GM18870 (cell line): ENCODE results near the gene TLE4.

Experiments used
- ATAC-seq: cut with Tn5 transposase; IDR thresholded peaks from one replicate; pipeline ENCODE4 v1.9.1; 2021; ENCODE audit warnings: moderate library complexity; ENCODE audit not compliant: unreplicated experiment

The TLE4 gene

DNA sequence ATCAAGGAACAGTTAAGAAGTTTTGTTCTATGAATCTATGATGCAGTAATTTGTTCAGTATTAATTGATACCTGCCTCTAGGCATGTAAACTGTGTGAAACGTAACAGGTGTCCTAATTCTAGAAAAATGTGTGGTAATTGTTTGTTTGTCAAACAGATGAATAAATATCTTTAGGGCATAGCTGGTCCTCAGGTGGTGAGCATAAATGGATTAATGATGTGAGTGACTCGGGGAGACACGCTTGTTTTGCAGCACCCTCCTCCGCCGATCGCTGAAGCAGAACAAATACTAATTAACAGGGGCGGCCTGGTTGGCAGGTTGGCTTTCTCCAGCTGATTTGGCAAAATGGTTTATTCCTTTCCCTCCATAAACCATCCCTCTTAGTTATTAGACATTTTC, 88.8 kb downstream of the TLE4 start:
- no peak for ATAC-seq

DNA sequence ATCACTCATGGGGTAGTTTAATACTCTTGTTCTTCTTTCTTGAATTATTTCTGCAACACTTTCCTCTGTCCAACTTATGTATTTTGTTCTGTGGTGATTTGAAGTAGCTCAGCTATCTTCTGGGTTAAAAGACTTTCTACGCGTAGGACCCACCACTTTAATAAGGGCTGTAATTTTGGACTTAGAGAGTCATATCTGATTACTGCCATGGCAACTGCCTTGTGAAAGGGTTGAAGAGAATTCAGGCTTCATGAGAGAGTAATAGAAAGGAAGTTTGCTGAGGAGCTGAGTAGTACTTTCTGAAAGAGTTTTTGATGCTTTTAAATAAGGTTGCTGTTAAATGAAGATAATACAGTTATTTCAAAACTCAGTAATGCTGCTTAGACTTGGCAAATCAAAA, 89.5 kb downstream of the TLE4 start:
- no peak for ATAC-seq

DNA sequence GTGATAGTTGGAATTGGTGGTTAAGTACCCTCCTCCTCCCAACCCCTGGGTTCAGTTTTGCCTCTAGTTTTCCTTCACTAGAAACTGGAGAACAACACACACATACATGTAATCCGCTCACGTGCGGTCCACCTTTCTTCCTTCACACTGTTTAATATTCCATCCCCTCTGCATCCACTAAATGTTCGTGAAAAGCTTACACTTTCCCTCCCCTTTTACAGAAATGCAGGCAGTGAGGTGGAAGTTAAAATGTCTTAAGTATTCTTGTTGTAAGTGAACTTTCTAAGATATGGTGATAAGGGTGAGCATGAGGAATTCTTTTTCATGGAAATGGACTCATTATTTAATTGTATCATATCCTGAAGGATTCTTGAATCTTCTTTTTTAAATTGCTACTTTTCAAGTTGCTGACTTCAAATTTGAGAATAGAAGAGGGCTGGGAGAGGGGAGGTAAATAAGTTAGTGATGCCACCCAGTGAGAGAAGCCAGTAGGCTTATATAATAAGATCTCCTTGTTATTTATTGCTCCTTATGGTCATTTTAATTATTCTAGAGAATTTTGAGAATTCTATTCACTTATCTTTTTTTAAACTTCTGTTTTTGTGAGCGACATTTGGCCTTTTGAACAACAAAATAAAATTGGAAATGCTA, 90.2 kb downstream of the TLE4 start:
- no peak for ATAC-seq

DNA sequence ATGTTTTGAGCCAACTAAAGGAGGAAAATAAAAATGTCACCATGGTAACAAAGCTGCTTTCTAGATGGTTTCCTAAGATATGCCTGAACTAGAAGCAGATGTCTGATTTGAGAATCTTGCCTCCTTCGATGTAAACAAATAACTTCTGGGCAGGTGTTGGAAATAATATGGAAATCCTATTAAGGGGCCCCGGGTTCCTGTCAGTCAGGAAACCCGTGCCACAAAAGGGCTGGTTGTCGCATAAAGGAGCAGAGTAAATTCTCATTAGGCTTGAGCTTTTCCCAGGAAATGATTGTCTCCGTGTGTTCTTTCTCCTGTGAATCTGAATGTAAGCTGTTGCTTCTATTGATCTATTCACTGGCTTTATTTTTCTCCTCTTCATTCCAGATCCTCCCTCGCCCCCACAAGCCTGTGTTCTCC, 90.8 kb downstream of the TLE4 start:
- ATAC-seq = no peak

DNA sequence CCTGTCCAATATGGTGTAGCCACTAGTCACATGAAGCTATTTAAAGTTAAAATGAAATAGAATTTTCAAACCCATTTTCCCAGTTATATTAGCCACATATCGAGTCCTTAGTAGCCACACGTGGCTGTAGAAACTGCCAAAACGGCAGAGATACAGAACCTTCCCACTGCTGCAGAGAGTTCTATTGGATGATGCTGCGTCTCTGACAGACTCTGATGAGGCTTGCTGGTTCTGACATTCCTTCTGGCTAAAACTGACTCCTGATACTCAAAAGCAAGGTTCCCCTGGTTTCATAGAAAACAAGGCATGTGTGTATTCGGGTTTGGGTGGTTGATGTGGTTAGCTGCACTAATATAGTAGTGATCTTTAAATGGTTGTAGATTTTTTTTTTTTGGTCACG, 91.5 kb downstream of the TLE4 start:
- ATAC-seq = no peak

DNA sequence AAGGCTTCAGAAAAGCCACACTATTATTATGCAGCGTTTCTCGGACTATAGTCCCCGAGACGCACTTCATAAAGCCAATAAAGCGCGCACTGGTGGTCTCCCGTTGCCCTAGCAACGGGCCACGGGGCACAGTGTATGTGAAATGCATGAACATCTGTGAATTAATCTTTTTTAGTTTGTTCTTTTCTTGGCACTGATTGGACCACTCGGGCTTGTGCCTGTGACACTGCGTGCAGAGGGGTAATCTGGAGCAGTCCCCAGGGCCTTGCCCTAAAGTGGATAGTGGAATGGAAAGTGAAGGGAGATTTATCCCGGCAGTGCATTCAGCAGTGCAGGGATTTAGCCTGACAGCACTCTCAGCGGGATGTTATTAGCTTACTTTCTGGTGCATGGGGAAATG, 92.1 kb downstream of the TLE4 start:
- no peak for ATAC-seq

DNA sequence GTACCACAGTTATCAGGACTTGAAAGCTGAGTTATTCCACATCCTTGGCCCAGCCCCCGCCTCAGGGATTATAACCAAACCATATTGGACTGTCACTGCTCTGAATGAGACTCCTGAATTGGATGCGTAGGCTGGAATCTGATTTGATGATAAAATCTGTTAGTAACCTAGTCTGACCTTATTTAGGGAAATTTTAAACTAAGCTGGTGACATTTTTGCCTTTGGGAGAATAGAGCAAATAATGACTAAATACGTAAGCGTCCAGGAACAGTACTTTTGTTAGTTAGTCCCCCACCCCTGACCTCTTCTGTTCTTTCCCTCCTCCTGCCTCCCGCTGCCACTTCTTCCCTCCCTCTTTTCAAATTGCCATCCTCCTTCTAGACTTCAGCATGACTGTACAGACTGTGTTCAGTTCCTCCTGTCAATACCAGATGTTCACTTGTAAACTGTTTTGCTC, 92.6 kb downstream of the TLE4 start:
- no peak for ATAC-seq

DNA sequence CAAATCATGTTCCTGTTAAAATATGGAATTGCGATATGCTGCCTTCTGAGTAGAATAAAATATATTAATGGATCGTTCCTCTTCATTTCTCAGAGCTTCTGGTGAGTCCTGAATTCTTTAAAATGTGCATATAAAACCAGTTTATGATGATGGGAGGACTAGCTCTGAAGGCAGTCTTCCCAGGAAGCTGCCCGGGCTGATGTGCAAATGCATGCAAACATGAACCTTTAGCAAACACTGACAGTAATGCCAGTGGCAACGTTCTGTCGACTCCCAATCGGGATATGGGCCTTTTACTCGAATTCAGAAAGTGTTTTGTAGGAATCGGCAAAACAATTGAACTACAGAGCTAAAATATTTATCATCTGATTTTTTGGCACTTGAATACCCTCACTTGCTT, 93.6 kb downstream of the TLE4 start:
- ATAC-seq = no peak

DNA sequence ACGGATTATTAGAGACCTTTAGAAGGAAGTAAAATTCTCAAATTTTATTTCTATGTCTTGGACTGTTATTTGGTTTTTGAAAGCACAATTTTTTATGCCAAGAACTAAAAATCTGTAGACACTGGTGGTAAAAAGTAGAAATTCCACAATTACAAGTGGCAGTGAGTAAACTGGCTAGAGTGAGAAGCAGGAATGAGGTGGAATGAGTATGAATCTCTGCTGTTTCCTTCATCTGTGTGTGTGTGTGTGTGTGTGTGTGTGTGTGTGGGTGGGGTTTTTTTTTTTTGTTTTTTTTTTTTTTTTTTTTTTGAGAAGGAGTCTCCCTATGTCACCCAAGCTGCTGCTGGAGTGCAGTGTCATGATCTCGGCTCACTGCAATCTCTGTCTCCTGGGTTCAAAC, 94.2 kb downstream of the TLE4 start:
- no peak for ATAC-seq

DNA sequence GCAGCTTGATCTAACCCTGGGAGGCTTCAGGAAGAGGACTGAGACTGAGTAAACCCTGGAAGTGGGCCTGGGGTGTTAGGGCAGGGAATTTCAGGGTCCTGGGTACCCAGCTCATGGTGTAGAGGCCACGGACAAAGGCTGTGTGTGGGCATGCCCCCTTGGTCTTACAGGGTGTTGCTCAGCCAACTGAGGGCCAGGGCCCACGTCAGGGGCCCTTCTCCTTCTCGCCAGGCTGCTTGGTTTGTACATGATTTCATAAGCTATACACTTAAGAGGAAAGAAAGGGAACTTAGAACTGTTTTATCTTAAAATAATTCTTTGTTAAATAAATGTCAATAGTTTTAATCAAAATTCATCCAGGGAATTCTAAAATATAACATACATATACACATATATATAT, 95.4 kb downstream of the TLE4 start:
- ATAC-seq = no peak

DNA sequence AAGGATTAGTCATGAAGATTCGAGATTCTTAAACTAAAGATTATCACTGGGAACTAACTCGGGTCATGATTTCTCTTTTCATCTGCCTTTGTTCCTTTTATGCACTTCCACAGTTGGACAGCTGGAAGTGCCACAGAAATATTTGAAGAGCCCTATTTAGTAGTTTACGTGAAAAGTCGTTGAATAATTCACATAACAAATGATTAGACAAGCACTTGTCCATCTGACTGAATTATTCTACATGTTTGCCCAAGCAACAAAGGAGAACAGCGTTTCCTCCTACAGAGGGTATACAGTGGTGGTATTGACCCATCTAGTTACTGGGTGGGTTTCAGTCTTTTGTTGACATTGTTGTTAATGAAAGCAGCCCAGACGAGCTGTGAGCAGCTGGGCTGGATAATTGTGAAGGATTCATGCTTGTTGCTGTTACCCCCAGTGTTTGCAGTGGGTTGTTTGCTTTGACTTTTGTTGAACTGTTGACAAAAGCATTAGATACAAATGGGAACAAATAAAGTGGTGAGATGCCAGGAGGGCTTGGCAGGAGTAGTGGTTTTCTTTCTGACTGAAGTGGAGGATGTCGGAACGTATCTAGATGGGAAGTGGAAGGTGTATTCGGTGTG, 96.2 kb downstream of the TLE4 start:
- no peak for ATAC-seq

DNA sequence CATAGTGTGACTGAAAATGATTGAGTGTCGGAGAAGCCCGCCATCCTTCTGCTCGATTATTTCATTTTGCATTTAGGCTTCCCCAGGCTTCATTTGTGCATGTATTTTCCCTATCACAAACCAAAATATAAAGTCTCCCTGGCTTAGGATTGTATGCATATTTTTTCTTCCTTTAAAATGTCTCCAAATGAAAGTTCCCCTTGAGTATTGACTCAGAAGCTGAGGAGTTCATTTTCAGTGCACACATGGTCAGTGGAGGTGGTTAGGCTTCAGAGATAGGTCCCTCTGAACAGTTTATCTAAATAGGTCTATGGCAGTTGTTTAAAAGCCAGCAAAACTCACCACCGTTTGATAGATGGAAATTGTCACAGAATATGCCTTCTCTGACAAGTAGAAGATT, 97.2 kb downstream of the TLE4 start:
- no peak for ATAC-seq

DNA sequence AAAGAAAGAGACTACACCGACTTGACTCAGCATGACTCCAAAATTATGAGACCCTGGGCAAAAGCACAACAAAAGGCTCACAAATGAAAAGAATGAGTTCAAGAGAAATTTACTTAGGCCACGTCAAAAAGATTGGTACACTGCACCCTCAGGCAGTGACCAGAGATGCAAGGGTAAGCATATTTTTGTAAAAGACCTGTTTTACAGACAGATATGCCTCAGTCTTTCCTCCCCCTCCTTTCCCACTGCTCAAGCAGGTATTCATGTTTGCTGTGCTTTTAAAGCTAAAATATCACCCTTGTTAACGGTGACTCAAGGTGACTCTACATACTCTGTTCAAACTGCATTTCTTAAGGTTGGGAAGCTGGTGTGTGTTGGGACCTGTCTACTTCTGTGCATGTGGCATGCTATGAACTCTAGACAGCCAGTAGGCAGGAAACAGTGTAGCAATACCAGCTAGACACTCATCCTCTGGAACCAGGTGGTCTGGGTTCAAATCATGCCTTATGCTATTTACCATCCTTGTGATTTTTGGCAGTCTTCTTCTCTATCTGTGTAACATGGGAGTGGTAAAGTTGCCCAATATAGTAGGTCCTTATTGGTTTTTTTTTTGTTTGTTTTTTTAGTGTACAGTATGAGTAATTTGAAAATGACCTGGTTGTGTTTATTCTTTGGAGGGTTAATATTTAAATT, 98.7 kb downstream of the TLE4 start:
- no peak for ATAC-seq

DNA sequence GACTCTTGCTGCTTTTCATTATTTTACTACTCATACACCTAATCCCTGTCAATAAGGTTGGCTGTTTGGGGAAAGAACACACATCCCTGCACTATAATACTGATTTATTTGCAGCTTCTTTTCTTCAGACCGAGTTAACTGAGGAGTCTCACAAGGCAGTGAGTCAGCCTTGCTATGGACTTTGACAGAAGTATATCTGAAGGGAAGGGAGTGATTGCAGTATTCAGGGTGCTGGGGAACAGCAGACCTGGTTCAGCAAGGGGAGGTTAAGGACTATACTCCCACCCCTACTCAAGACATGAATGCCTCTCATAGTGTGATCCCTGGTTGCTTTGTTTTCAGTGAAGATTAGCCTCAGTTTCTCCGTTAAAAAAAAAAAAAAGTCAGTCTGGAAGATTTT, 99.8 kb downstream of the TLE4 start:
- ATAC-seq = no peak

DNA sequence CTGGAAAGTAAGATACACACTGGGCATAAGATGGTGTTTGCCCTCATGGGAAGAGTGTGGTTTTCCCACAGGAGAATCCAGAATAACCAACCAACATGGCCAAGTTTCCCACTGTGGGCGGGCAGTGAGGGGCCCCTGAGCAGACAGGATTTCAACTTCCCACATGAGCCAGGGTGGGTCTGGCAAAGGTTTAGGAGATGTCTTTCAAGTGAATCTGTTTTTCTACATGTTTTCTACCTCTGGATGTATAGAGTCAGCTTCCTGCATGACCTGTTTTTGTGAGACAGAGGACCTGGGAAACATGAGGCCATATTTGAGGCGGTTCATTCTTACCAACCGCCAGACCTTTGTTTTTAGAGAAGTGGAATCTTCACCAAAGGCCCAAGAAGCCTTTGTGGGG, 100.5 kb downstream of the TLE4 start:
- no peak for ATAC-seq

DNA sequence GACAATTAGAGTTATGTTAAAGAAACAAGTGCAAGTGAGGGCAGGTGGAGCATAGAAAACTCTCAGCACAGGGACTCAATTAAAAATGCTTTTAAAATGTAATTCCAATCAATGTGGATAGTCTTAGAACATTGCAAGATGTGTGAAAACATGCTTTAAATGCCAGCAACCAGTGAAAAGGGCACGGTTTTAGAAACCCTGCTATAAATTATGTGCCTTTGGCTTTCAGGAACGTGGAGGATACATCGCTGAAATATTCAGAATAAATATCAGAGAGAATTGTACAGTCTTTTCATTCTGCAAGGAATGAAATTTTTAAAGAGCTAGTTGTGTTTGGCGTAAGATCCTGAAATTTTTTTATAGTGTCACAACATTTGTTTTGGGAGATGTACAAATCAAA, 101.1 kb downstream of the TLE4 start:
- no peak for ATAC-seq

DNA sequence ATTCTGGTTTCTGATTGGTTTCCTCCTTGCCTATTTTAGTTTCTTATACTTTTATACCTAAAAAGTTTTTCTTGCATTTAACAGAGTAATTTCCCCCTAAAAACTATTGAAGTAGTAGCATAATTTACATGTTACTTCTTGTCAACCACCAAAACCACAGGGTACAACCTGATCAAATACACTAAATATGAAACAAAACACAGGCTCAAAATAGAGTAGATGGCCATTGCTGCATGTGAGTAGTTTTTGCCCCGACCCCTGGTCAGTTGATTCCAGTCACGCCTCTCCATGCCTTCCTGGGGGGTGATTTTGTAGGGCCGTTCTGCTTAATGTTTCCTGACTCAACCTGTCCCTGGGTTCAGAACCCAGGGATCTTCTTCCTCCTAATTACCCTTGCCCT, 101.8 kb downstream of the TLE4 start:
- no peak for ATAC-seq

DNA sequence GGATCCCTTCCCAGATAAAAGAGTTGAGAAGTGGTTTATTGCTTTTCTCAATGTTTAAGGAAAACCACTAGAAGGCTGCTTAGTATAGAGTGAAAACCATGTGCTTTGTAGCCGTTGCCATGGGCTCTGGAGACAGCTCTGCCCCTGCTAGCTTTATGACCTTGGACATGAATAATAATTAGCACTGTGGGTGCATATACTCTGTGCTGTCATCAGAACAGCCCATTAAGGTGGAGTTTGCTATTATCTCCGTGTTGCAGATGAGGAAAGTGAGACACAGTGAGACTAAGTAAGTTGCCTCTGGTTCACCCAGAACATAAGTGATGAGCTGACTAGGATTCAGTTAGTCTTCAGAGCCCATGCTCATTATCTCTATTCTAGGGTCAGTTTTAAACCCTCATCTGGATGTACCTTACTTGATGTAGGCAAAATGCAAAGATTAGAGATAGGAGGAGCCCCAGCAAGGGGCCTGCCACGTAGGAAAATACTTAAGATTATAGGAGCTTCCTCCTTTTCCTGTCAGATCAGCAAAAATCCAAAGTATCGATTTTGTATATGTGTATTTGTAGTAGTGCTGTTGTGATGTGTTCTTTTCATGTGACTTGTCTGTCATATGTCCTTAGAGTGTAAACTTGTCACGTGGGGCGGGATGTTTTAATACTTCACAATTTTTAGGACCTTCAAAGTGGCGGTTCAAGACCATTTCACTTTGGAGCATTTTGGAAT, 102.5 kb downstream of the TLE4 start:
- no peak for ATAC-seq

DNA sequence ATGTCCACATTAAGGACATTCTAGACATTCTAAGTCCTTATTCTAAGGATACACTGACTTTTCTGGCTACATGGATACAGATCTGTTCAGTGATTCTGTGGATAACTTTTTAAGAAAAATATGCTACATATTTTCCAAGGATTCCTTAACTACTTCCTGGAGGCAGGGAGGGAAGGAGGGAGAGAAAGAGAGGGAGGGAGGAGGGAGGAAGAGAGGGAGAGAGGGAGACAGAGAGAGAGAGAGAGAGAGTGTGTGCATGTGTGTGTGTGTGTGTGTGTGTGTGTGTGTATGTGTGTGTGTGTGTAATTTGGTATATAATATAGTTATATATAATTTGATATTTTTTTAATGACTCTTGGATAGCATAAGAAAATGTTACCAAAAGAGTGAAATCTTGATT, 109.8 kb downstream of the TLE4 start:
- ATAC-seq = no peak

DNA sequence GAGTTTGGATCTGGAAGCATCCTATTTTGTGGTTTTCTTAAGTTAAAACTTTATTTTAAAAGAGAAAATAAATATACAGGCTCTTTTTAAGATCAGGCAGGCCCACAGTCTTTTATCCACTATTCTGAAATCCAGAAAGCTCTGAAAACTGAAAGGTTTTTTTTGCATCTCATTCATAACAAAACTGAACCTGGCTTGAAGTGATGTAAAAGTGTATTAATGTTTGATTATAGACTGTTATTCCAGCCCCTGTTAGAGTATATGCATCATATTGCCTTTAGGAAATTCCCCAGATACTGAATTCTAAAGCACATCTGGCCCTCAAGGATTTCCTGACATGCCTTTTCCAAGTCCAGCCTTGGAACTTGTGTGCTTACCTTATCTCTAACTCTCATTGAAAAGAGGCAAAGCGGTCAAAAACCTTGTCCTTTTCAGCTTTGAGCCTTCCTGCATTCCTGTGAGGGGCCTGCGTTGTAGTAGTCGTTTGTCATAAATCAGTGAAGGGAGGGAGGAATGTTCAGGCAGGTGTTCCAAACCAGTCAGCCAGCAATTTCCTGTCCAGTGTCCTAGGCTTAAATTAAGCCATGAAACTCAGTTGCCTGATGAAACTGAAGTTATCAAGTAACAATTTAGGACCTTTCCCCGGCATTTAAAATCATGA, 110.4 kb downstream of the TLE4 start:
- no peak for ATAC-seq

DNA sequence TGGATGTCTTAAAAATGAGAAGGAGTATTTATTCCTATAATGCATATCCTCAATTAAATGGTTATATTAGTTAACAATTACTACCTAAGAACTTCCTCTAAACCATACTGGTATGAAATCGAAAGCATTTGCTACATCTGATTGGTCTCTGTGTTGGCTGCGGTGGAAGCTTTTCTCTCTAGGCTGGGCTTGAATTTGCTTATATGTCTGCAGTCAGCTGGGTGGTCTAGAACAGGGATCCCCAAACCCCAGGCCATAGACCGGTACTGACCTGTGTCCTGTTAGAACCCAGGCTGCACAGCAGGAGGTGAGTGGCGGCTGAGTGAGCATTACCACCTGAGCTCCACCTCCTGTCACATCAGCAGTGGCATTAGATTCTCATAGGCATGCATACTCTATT, 112.3 kb downstream of the TLE4 start:
- ATAC-seq = no peak
